Measurements from ENCODE around the gene SLC2A1.

DNA sequence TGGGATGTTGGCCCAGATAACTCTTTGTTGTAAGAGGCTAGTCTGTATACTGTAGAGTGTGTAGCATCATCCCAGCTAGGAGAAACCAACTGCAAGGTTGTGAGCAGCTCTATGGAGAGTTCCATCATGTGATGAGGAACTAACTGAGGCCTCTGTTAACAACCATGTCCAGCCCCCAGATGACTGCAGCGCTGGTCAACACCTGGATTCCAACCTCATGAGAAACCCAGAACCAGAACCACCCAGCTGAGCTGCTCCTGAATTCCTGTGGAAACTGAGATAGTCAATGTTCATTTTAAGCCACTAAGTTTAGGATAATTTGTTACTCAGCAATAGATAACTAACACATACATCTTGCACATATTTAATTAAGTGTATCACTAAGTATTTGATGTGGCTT lies 41.6 kb upstream of the SLC2A1 start:
- no peak for TF ChIP-seq POLR2AphosphoS5 (IDR thresholded peaks at IDR 0.05; ENCODE audit: borderline replicate concordance, low read depth, low read length)
- no peak for TF ChIP-seq EZH2 (IDR thresholded peaks at IDR 0.05)
- TF ChIP-seq FOXP2 (optimal IDR thresholded peaks at IDR 0.05; ENCODE audit: control extremely low read depth, extremely low read length, insufficient read depth), result no peak
